GM12872 (cell line): Measurements from ENCODE around the gene PHF12.

Source experiments
- TF ChIP-seq, protein P1 (sequence below): IDR thresholded peaks from 3 replicates; pipeline ENCODE4 v1.5.1; 2011; ENCODE audit warnings: low read depth, mild to moderate bottlenecking, low read length, moderate library complexity; ENCODE audit not compliant: insufficient read depth

The PHF12 gene

DNA sequence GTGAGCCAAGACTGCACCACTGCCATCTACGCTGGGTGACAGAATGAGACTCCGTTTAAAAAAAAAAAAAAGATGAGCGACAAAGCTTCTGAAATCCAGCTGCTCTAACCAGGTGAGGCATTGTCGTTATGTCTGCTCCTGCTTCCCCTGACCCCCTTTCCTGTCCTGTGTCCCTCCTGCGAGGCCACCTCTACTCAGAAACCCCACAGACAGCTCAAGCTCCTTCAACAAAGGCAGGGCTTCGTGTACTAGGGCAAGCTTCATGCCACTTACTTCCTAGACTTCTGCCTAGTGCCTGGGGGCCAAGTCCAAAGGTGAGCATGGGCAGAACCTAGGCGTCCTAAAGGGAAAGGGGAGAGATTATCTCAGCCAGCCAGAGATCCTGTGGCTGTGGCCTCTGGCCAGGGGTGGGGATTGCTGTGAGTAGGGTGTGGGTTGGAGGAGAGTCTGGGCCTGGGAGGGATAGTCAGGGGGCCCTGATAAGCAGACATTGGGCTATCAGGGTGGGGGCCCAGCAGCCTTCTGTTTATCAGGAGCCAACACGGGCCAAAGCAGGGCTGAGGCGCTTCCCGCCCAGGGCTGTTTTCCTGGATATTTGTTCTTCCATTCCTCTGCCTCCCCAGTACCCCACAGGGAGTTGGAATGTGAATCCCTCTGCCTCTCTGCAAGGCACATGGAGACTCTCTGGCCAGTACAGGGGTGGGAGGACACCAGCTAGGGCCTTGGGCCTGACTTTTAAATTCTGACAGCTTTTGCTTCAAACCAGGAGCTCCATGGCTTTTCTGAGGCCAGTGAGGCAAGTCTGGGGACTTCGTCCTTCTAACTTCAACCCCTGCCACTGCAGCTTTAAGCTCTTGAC lies 86.1 kb downstream of the PHF12 start:
- TF ChIP-seq, protein P1, sequence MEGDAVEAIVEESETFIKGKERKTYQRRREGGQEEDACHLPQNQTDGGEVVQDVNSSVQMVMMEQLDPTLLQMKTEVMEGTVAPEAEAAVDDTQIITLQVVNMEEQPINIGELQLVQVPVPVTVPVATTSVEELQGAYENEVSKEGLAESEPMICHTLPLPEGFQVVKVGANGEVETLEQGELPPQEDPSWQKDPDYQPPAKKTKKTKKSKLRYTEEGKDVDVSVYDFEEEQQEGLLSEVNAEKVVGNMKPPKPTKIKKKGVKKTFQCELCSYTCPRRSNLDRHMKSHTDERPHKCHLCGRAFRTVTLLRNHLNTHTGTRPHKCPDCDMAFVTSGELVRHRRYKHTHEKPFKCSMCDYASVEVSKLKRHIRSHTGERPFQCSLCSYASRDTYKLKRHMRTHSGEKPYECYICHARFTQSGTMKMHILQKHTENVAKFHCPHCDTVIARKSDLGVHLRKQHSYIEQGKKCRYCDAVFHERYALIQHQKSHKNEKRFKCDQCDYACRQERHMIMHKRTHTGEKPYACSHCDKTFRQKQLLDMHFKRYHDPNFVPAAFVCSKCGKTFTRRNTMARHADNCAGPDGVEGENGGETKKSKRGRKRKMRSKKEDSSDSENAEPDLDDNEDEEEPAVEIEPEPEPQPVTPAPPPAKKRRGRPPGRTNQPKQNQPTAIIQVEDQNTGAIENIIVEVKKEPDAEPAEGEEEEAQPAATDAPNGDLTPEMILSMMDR, result no peak

- TF ChIP-seq, protein P1, result no peak
Measured at GRCh38 chr17:28863953-28864352, 87.4 kb downstream of the PHF12 start.

DNA sequence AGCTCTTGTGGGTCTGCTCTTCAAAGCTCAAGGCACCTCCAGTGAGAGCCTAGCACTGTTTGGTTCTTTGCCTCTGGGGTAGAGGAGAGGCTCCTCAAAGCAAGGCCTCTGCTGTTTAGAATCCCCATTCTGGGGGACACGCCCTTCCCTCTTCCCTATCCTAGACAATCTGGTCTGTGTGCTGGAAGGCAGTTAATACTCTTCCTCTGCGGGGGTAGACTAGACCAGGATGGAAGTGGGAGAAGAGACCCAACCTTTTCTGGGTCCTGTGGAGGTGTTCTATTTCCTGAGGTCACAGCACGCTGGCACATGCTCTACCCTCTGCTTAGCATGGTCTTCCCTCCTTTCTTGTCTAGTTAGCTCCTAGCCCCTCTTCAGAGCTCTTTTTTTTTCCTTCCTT lies 88.8 kb downstream of the PHF12 start:
- TF ChIP-seq, protein P1, result no peak

DNA sequence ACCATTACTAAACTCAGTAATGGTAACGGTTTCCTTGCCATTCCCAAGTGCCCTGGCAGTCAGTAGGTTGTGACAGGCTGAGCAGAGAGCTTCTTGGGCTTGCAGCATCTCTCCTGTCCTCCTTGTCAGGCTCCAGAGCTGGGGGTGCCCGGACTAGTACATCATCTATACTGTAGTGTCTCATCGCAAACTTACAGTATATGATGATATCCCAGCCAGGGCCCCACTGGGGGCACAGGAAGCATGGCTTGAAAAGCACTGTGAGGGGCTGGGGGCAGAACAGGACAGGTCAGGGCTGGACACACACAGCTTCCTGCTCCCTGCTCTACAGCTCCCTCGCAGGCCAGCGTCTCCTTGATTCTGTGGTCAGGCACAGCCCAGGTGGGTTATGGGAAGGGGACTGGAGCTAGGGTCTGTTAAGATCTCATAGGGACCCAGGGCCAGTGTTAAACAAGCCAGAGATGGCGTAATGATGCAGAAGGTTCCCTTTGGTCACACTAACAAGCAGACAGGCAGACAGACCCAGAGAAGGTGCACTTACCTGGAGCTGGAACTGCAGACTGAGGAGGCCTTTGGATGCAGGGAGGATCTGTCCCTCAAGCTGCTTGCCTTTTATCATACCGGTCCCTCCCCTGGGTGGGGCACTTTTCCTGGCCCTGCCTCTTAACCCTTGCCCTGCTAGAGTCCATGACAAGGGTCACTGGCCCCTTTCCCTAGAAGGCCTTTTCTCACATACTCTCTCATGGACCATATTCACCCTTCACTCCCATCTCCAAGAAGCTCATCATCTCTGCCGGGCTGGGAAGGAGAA lies 89.7 kb downstream of the PHF12 start:
- TF ChIP-seq, protein P1, result no peak

GRCh38 chr17:28860363-28860808 lies 90.9 kb downstream of the PHF12 start:
- TF ChIP-seq, protein P1, result no peak

DNA sequence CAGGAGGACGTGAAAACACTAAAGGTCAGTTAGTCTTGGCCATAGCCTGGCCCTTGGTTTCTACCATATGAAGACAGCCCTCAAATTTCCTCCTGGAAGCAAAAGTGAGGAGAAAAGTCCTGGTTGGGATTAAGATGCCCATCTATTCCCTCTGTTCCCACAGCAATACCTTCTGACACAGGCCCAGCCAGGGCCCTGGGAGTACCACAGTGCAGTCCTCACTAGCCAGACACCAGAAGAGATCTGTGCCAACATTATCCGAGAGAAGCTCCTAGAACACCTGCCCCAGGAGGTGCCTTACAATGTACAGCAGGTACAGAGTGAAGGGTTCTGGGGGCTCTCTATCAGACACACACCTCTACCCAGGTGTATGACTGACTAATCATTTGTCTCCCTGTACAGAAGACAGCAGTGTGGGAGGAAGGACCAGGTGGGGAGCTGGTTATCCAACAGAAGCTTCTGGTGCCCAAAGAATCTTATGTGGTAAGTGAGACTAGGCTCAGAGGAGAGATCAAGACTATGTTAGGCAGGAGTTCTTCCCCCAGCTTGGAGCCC lies 92.4 kb downstream of the PHF12 start:
- TF ChIP-seq, protein P1, result no peak

DNA sequence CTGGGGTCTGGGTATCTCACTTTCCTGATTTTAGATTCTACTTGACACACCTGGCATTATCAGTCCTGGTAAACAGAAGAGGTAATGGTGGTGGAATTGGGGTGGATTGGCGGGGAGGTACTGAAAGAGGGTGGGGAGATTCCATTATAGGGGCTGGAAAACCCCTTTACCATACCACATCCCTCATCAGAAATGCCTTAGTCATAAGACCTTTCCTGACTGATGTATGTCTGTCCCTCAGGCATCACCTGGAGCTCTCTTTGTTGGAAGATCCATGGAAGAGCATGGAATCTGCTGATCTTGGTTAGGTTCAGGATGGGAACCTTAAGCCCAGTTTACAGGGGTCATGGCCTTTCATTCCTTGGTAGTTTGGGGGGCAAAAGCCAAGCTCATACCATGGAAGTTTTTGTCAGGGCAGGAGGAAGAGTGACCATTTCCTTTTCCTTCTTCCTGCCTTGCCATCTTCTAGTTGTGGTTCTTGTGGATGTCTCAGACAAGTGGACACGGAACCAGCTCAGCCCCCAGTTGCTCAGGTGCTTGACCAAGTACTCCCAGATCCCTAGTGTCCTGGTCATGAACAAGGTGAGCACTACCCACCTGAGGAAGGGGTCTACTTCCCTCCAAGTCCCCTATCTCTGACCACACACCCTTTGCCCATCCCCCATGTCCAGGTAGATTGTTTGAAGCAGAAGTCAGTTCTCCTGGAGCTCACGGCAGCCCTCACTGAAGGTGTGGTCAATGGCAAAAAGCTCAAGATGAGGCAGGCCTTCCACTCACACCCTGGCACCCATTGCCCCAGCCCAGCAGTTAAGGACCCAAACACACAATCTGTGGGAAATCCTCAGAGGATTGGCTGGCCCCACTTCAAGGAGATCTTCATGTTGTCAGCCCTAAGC lies 93.2 kb downstream of the PHF12 start:
- TF ChIP-seq, protein P1, result no peak
